Lower lobe of right lung (tissue), 2 donors: ENCODE measurements around the gene ACOXL. TPM values are rescaled to one million over a fixed set of nuclear protein-coding genes. Genes with fewer than 3 reads are reported as not detected.
A peak's percentile ranks its signal among the peaks of the same experiment; 100 is the strongest.
"Not testable (repeated sequence)": the region's sequence is repeated elsewhere in the genome, so short reads cannot be mapped to it uniquely, and the experiment has no call there.

ENCODE experiments used
- ATAC-seq, 2 donors: fragments of 200-7000 bp; cut with Tn5 transposase; one replicate each; pipeline ENCODE4 v1.9.1; 2020 to 2022; ENCODE audit warnings: mild to moderate bottlenecking in 2 of 2, moderate library complexity in 2 of 2
- DNase-seq: peaks from one replicate; pipeline ENCODE4 v3.0.0-alpha.2; 2020
- H3K27ac ChIP-seq: fragments of 200-600 bp; one replicate; pipeline ENCODE4 v1.8.0; 2022
- H3K27me3 ChIP-seq: fragments of 200-600 bp; one replicate; pipeline ENCODE4 v1.8.0; 2022; ENCODE audit warnings: low read depth
- H3K36me3 ChIP-seq: fragments of 200-600 bp; one replicate; pipeline ENCODE4 v1.8.0; 2022; ENCODE audit warnings: mild to moderate bottlenecking
- H3K4me1 ChIP-seq: fragments of 200-600 bp; one replicate; pipeline ENCODE4 v1.8.0; 2022
- H3K4me3 ChIP-seq: fragments of 200-600 bp; one replicate; pipeline ENCODE4 v1.8.0; 2022; ENCODE audit warnings: mild to moderate bottlenecking
- H3K9me3 ChIP-seq: fragments of 200-600 bp; one replicate; pipeline ENCODE4 v1.8.0; 2022
- intact Hi-C: fragments of 100-400 bp; cut with DNase I; formaldehyde crosslinking; loops from one replicate; pipeline ENCODE4 v1.11.0; 2022
- total RNA-seq: library from RNA; stranded (reverse); fragmentation: NEBNext Ultra II Directional; extraction: Animal tissue kit (Norgen Biotek cat#: 25700); gene quantifications from one replicate; pipeline ENCODE4 v1.2.1, GENCODE V29; 2021
- TF ChIP-seq, protein P1 (sequence below): fragments of 200-600 bp; IDR thresholded peaks from one replicate; pipeline ENCODE4 v1.8.0; 2022; ENCODE audit warnings: antibody characterized with exemption, mild to moderate bottlenecking
- donor health status: DM: no; HTN: yes; CAD: no; lungs with severe emphysema.

ACOXL gene
- total RNA-seq, 1 donor from 2014 or later: 38.5 TPM

DNA sequence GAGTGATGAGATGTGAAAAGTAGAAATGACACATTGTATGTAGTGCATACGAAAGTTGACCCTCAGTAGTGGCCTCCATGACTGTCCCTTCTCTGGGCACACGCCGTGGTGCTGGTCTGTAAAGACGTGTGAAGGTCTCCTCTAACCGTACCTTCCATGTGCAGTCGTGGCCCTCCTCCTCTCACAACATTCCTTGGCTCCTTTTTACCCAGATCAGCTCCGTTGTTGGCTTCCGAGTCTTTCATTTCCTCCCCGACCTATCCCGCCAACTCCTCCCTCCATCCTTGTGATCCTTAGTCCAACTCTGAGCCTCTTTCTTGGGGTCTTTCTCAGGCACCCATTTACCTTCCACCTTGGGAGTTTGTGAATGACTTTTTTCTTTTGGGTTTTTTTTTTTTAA, 227.9 kb downstream of the ACOXL start:
- no peak overlapping the region for H3K4me3 ChIP-seq

DNA sequence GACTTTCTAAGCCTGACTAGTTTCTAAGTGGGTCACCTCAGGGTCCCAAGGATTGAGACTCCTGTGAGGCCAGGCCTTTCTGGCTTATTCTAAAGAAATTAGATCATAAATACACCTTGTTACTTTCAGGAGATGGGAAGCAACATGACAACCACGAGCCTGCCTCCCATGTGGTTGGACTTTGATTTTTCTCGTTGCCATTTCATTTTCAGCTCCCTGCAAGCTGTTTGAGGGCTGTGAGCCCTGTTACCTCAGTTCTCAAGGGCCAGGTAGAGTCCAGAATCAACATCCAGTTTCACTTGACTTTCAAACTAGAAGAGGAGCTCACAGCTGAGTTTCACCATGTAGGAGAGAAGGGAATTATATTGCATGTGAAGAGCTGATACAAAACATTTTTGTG, 228.6 kb downstream of the ACOXL start:
- no peaks in the 10 kb centered on the region for H3K9me3 ChIP-seq
- TF ChIP-seq, protein P1, sequence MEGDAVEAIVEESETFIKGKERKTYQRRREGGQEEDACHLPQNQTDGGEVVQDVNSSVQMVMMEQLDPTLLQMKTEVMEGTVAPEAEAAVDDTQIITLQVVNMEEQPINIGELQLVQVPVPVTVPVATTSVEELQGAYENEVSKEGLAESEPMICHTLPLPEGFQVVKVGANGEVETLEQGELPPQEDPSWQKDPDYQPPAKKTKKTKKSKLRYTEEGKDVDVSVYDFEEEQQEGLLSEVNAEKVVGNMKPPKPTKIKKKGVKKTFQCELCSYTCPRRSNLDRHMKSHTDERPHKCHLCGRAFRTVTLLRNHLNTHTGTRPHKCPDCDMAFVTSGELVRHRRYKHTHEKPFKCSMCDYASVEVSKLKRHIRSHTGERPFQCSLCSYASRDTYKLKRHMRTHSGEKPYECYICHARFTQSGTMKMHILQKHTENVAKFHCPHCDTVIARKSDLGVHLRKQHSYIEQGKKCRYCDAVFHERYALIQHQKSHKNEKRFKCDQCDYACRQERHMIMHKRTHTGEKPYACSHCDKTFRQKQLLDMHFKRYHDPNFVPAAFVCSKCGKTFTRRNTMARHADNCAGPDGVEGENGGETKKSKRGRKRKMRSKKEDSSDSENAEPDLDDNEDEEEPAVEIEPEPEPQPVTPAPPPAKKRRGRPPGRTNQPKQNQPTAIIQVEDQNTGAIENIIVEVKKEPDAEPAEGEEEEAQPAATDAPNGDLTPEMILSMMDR: no peak
- no peaks in the 10 kb centered on the region for H3K4me1 ChIP-seq
- H3K36me3 ChIP-seq: no peaks in the 10 kb centered on the region
- H3K27me3 ChIP-seq: no peaks in the 10 kb centered on the region
- intact Hi-C loops: no loop called here
- ATAC-seq (peak in 1 of 2 donors; percentile 54), DNase-seq (no peak)
- no peak overlapping the region for H3K27ac ChIP-seq
- no peak overlapping the region for H3K4me3 ChIP-seq

More for the DNA sequence above, 227.9 kb downstream of the ACOXL start:
- Histone ChIP-seq H3K9me3 (no peaks in the 10 kb centered on the region), H3K27ac (no peak overlapping the region), H3K27me3 (no peaks in the 10 kb centered on the region), H3K4me1 (no peaks in the 10 kb centered on the region), H3K36me3 (no peaks in the 10 kb centered on the region)
- intact Hi-C loops: no loop called here
- TF ChIP-seq, protein P1: no peak
- ATAC-seq (no peak), DNase-seq (no peak)

DNA sequence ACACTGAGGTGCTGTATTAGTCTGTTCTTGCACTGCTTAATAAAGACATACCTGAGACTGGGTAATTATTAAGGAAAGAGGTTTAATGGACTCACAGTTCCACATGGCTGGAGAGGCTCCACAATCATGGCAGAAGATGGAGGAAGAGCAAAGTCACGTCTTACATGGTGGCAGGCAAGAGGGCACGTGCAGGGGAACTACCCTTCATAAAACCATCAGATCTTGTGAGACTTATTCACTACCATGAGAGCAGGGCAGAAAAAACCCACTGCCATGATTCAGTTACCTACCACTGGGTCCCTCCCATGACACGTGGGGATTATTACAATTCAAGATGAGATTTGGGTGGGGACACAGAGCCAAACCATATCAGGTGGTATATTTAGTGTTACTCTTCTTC, 229.3 kb downstream of the ACOXL start:
- H3K27ac ChIP-seq, H3K36me3 ChIP-seq, H3K4me1 ChIP-seq, H3K27me3 ChIP-seq, H3K9me3 ChIP-seq, intact Hi-C loops, H3K4me3 ChIP-seq, ATAC-seq, DNase-seq: not testable (repeated sequence)

DNA sequence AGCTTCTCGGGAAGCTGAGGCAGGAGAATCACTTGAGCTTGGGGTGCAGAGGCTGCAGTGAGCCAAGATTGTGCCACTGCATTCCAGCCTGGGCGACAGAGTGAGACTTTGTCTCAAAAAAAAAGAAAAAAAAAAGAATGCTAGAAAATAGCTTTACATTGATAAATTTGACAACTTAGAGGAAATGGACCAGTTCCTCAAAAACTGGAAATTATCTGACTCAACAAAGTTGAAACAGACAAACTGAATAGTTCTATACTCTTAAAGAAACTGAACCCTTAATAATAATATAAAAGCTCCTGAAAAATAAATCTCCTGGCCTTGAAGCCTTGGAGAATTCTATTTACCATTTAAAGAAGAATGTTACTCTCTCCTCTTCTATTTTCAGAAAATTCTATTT, 237.3 kb downstream of the ACOXL start:
- ATAC-seq (no peak), DNase-seq (no peak)
- Histone ChIP-seq H3K9me3 (no peaks in the 10 kb centered on the region), H3K4me3 (no peak overlapping the region), H3K4me1 (no peaks in the 10 kb centered on the region), H3K27me3 (no peaks in the 10 kb centered on the region), H3K27ac (no peak overlapping the region), H3K36me3 (no peaks in the 10 kb centered on the region)
- intact Hi-C loops: no loop called here
- TF ChIP-seq, protein P1: no peak

DNA sequence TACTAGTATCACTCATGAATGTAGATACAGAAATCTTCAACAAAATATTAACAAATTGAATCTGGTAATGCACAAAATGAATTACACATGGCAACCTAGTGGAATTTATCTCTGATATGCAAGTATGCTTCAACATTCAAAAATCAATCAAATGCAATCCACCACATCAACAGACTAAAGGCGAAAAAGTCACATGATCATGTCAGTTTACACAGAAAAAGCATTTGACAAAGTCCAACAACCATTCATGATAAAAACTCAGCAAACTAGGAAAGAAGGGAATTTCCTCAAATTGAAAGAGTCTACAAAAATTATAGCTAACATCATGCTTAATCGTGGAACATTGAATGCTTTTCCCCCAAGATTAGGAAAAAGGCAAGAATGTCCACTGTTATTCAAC, 237.8 kb downstream of the ACOXL start:
- ATAC-seq: no peak
- TF ChIP-seq, protein P1: no peak
- Histone ChIP-seq H3K27me3 (no peaks in the 10 kb centered on the region), H3K9me3 (no peaks in the 10 kb centered on the region), H3K36me3 (no peaks in the 10 kb centered on the region), H3K4me3 (no peak overlapping the region), H3K27ac (no peak overlapping the region), H3K4me1 (no peaks in the 10 kb centered on the region)
- DNase-seq: no peak
- intact Hi-C loops: no loop called here

DNA sequence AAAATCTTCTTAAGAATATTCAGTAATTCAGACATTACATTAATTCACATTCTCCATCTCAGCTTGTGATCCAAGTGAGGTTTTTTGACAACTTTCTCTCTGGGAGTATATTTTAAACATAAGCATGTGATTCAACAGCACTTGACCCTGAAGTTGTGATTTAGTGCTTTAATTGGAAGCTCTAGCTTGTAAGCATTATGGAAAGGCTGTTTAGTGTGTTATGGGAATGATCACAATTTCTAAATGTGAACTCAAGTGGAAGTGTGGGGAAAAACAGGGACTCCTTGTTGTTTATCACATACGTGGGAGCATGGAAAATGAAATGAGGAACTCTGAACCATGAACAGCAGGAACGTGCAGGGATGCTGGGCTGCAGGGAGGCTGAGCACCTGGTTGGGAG, 239.4 kb downstream of the ACOXL start:
- no peak for ATAC-seq
- intact Hi-C loops: no loop called here

More for the DNA sequence above, 239.4 kb downstream of the ACOXL start:
- H3K9me3 ChIP-seq: no peaks in the 10 kb centered on the region
- H3K27me3 ChIP-seq: no peaks in the 10 kb centered on the region
- H3K4me1 ChIP-seq: no peaks in the 10 kb centered on the region
- H3K4me3 ChIP-seq: no peak overlapping the region
- DNase-seq: no peak
- no peaks in the 10 kb centered on the region for H3K36me3 ChIP-seq
- TF ChIP-seq, protein P1: no peak
- H3K27ac ChIP-seq: no peak overlapping the region
